Ramos (cell line): ENCODE data around the gene AASDHPPT.

Experiments
- in situ Hi-C: fragments of 300-500 bp; cut with MboI; formaldehyde crosslinking; loops from one replicate; pipeline ENCODE4 v1.14.3; 2022; ENCODE audit warnings: low sequenced_read_pairs; ENCODE audit not compliant: unreplicated experiment

Gene AASDHPPT

GRCh38 chr11:106082096-106082495, 4.6 kb downstream of the AASDHPPT start:
- in situ Hi-C loops, result no loop called here

- in situ Hi-C loops, result no loop called here
These were observed 8.7 kb downstream of the AASDHPPT start for GRCh38 chr11:106086135-106086534.

GRCh38 chr11:106086850-106087249, 9.4 kb downstream of the AASDHPPT start:
- in situ Hi-C loops, result no loop called here

- in situ Hi-C loops, result no loop called here
These were observed 10.5 kb downstream of the AASDHPPT start for GRCh38 chr11:106087815-106088435.

GRCh38 chr11:106088896-106089295, 11.4 kb downstream of the AASDHPPT start:
- in situ Hi-C loops, result no loop called here

GRCh38 chr11:106091480-106092123, 14.1 kb downstream of the AASDHPPT start:
- in situ Hi-C loops, result no loop called here

GRCh38 chr11:106092446-106092845, 15.0 kb downstream of the AASDHPPT start:
- in situ Hi-C loops, result no loop called here

GRCh38 chr11:106098893-106099553, 21.6 kb downstream of the AASDHPPT start:
- in situ Hi-C loops, result no loop called here

- in situ Hi-C loops, result no loop called here
These were observed 23.9 kb downstream of the AASDHPPT start for GRCh38 chr11:106101370-106101769.

GRCh38 chr11:106101819-106102218, 24.4 kb downstream of the AASDHPPT start:
- in situ Hi-C loops, result no loop called here

GRCh38 chr11:106105986-106106385, 28.5 kb downstream of the AASDHPPT start:
- in situ Hi-C loops, result no loop called here

GRCh38 chr11:106121570-106122320, 44.3 kb downstream of the AASDHPPT start:
- in situ Hi-C loops, result no loop called here

GRCh38 chr11:106127604-106128003, 50.1 kb downstream of the AASDHPPT start:
- in situ Hi-C loops, result no loop called here

GRCh38 chr11:106128740-106129139, 51.3 kb downstream of the AASDHPPT start:
- in situ Hi-C loops, result no loop called here

- in situ Hi-C loops, result no loop called here
These were observed 54.5 kb downstream of the AASDHPPT start for GRCh38 chr11:106131998-106132397.

- in situ Hi-C loops, result no loop called here
These were observed 55.3 kb downstream of the AASDHPPT start for GRCh38 chr11:106132582-106133354.

GRCh38 chr11:106133529-106133928, 56.1 kb downstream of the AASDHPPT start:
- in situ Hi-C loops, result no loop called here

GRCh38 chr11:106137061-106137460, 59.6 kb downstream of the AASDHPPT start:
- in situ Hi-C loops, result no loop called here

- in situ Hi-C loops, result no loop called here
These were observed 60.3 kb downstream of the AASDHPPT start for GRCh38 chr11:106137758-106138157.
